GM04503 (cell line): ENCODE results near the gene GCNA.
"Not testable (repeated sequence)": the region's sequence is repeated elsewhere in the genome, so short reads cannot be mapped to it uniquely, and the experiment has no call there.

Source experiments
- DNase-seq: peaks from one replicate; pipeline ENCODE4 v3.0.0-alpha.2; 2012; ENCODE audit warnings: low read depth

The GCNA gene

GRCh38 chrX:71578253-71579135 is at the start of gene GCNA:
Gene GCNA, plus strand, starts transcription at chrX:71578437. Its CDS starts 2,385 bp downstream, at chrX:71580822.
- DNase-seq, result no peak

- no peak for DNase-seq
Observed at GRCh38 chrX:71532078-71532752, 46.0 kb upstream of the GCNA start.

GRCh38 chrX:71532753-71533425 is 45.3 kb upstream of the GCNA start, which contains the start of gene OGT:
Gene OGT, plus strand, starts transcription at chrX:71533104. Its CDS starts 196 bp downstream, at chrX:71533300.
- peak; percentile 78 for DNase-seq

- DNase-seq, result no peak
Observed at GRCh38 chrX:71533516-71533850, 44.8 kb upstream of the GCNA start.

GRCh38 chrX:71533851-71534561 is 44.2 kb upstream of the GCNA start:
- no peak for DNase-seq

GRCh38 chrX:71534773-71535544 is 43.3 kb upstream of the GCNA start:
- no peak for DNase-seq

- no peak for DNase-seq
Observed at GRCh38 chrX:71536285-71536684, 42.0 kb upstream of the GCNA start.

GRCh38 chrX:71537743-71538142 is 40.5 kb upstream of the GCNA start:
- DNase-seq, result no peak

GRCh38 chrX:71540801-71541200 is 37.4 kb upstream of the GCNA start:
- no peak for DNase-seq

- DNase-seq, result no peak
Observed at GRCh38 chrX:71541210-71542022, 36.8 kb upstream of the GCNA start.

- DNase-seq, result no peak
Observed at GRCh38 chrX:71542411-71542810, 35.8 kb upstream of the GCNA start.

- no peak for DNase-seq
Observed at GRCh38 chrX:71542825-71543224, 35.4 kb upstream of the GCNA start.

GRCh38 chrX:71543316-71543715 is 34.9 kb upstream of the GCNA start:
- no peak for DNase-seq

GRCh38 chrX:71545364-71545763 is 32.9 kb upstream of the GCNA start:
- DNase-seq, result no peak

GRCh38 chrX:71546879-71547278 is 31.4 kb upstream of the GCNA start:
- no peak for DNase-seq

- no peak for DNase-seq
Observed at GRCh38 chrX:71547339-71547738, 30.9 kb upstream of the GCNA start.

- no peak for DNase-seq
Observed at GRCh38 chrX:71549986-71550385, 28.3 kb upstream of the GCNA start.

- no peak for DNase-seq
Observed at GRCh38 chrX:71550578-71550977, 27.7 kb upstream of the GCNA start.

- DNase-seq, result no peak
Observed at GRCh38 chrX:71556036-71556435, 22.2 kb upstream of the GCNA start.

GRCh38 chrX:71558920-71559319 is 19.3 kb upstream of the GCNA start:
- DNase-seq, result no peak

GRCh38 chrX:71559773-71560172 is 18.5 kb upstream of the GCNA start:
- not testable (repeated sequence) for DNase-seq
